B cell (primary cell): ENCODE measurements around the gene ATXN2L. TPM values are rescaled to one million over a fixed set of nuclear protein-coding genes. Genes with fewer than 3 reads are reported as not detected.

ENCODE experiments used
- ATAC-seq: fragments of 200-7000 bp; cut with Tn5 transposase; one replicate; pipeline ENCODE4 v1.10.0; 2021; ENCODE audit warnings: low read depth, mild to moderate bottlenecking, moderate number of reproducible peaks, moderate library complexity
- CTCF ChIA-PET: fragments of 350-600 bp; sonication (Branson Sonifier 250); formaldehyde crosslinking; loops from one replicate; lab custom pipeline; 2021; ENCODE audit warnings: antibody characterized with exemption, inconsistent platforms; lab: Charles Lee
- POLR2A ChIA-PET: fragments of 350-600 bp; sonication (Branson Sonifier 250); formaldehyde crosslinking; loops from one replicate; lab custom pipeline; 2021; ENCODE audit warnings: antibody characterized with exemption; lab: Charles Lee
- DNase-seq: peaks from one replicate; pipeline ENCODE4 v3.0.0; 2013
- H2AFZ ChIP-seq: 2 replicates; pipeline ENCODE4 v1.6.1; 2012; ENCODE audit warnings: mild to moderate bottlenecking, low read depth, low read length; ENCODE audit not compliant: insufficient read depth, poor library complexity, severe bottlenecking
- H3K27ac ChIP-seq, 2 donors: 1 replicate in 1 of 2; 2 replicates in 1 of 2; pipeline ENCODE4 v1.5.1; 2012 to 2013; ENCODE audit warnings: low read length in 2 of 2, mild to moderate bottlenecking in 2 of 2, moderate library complexity in 1 of 2
- H3K27me3 ChIP-seq, 4 experiments: fragments of 200-600 bp in 1 of 4; sonication (generic) in 1 of 4; replicated peaks in 1 of 4; 1 replicate in 2 of 4; 2 replicates in 2 of 4; pipeline versions ENCODE4 v1.6.1 to v1.7.0; 2013 to 2016; ENCODE audit warnings: low read length in 3 of 4, mild to moderate bottlenecking in 2 of 4, mixed read lengths in 1 of 4, moderate library complexity in 1 of 4; ENCODE audit not compliant: insufficient read depth in 4 of 4, control insufficient read depth in 3 of 4; ENCODE audit errors: control extremely low read depth in 1 of 4
- H3K36me3 ChIP-seq, 2 experiments: replicated peaks in 1 of 2; 1 replicate in 1 of 2; 2 replicates in 1 of 2; pipeline versions ENCODE4 v1.6.1 to v1.7.1; 2013; ENCODE audit warnings: low read length in 1 of 2; ENCODE audit not compliant: insufficient read depth in 2 of 2, control insufficient read depth in 1 of 2; ENCODE audit errors: control extremely low read depth in 1 of 2, extremely low read depth in 1 of 2
- H3K4me1 ChIP-seq, 2 donors: fragments of 200-600 bp in 1 of 2; sonication (generic) in 1 of 2; 1 replicate in 1 of 2; 2 replicates in 1 of 2; pipeline versions ENCODE4 v1.5.1 to v1.6.1; 2013 to 2017; ENCODE audit warnings: low read length in 2 of 2; ENCODE audit not compliant: control insufficient read depth in 2 of 2, insufficient read depth in 2 of 2
- H3K4me2 ChIP-seq: replicated peaks from 2 replicates; pipeline ENCODE3; 2012; ENCODE audit warnings: mild to moderate bottlenecking, low read depth, low read length; ENCODE audit not compliant: poor library complexity, severe bottlenecking
- H3K4me3 ChIP-seq, 5 experiments: fragments of 200-600 bp in 1 of 5; sonication (generic) in 1 of 5; 1 replicate in 3 of 5; 2 replicates in 2 of 5; pipeline versions ENCODE4 v1.5.1 to v1.7.0; 2011 to 2016; ENCODE audit warnings: low read length in 4 of 5, mild to moderate bottlenecking in 4 of 5, low read depth in 2 of 5, control low read depth in 1 of 5, moderate library complexity in 1 of 5; ENCODE audit not compliant: insufficient read depth in 1 of 5; ENCODE audit errors: control extremely low read depth in 1 of 5, extremely low read depth in 1 of 5
- H3K79me2 ChIP-seq: fragments of 200-600 bp; sonication (generic); one replicate; pipeline ENCODE4 v1.6.0; 2016; ENCODE audit warnings: low read length; ENCODE audit not compliant: control insufficient read depth, insufficient read depth
- H3K9ac ChIP-seq: fragments of 200-600 bp; sonication (generic); 2 replicates; pipeline ENCODE4 v1.6.1; 2017; ENCODE audit warnings: mild to moderate bottlenecking, low read length, moderate library complexity
- H3K9me3 ChIP-seq, 3 donors: one replicate each; pipeline versions ENCODE4 v1.6.1 to v1.7.1; 2013; ENCODE audit warnings: low read length in 2 of 3; ENCODE audit not compliant: control insufficient read depth in 2 of 3, insufficient read depth in 1 of 3; ENCODE audit errors: control extremely low read depth in 1 of 3
- H4K20me1 ChIP-seq: 2 replicates; pipeline ENCODE4 v1.6.0; 2012; ENCODE audit warnings: mild to moderate bottlenecking, low read length; ENCODE audit not compliant: insufficient read depth, control insufficient read depth, poor library complexity, severe bottlenecking
- H3K27ac Mint-ChIP-seq: one replicate; pipeline ENCODE4 v1.8.0; 2021; ENCODE audit warnings: mixed read lengths
- H3K27me3 Mint-ChIP-seq: one replicate; pipeline ENCODE4 v1.8.0; 2021; ENCODE audit warnings: mixed read lengths
- H3K4me1 Mint-ChIP-seq: one replicate; pipeline ENCODE4 v1.8.0; 2021; ENCODE audit warnings: mixed read lengths
- H3K4me3 Mint-ChIP-seq: one replicate; pipeline ENCODE4 v1.8.0; 2021; ENCODE audit warnings: mixed read lengths
- H3K9me3 Mint-ChIP-seq: one replicate; pipeline ENCODE4 v1.8.0; 2022; ENCODE audit warnings: mixed read lengths; ENCODE audit not compliant: insufficient read depth
- EZH2 ChIP-seq: IDR thresholded peaks from 2 replicates; pipeline ENCODE4 v1.6.1; 2012; ENCODE audit warnings: borderline replicate concordance, low read depth, mild to moderate bottlenecking, moderate library complexity, low read length; ENCODE audit not compliant: insufficient read depth, poor library complexity, severe bottlenecking
- WGBS: methylation state at CpG from one replicate; pipeline ENCODE4 v1.1.5; 2013; ENCODE audit warnings: missing lambda C conversion rate; ENCODE audit not compliant: insufficient coverage; 5-methylcytosine and 5-hydroxymethylcytosine counted together
- intact Hi-C: fragments of 100-400 bp; cut with micrococcal nuclease; formaldehyde crosslinking; loops from one replicate; pipeline ENCODE4 v1.10.0; 2022
- polyA plus RNA-seq: library from polyadenylated mRNA; depleted of rRNA; stranded (reverse); fragments of >200 nt; gene quantifications from 2 replicates; pipeline ENCODE4 v1.2.3, GENCODE V29; 2012
- total RNA-seq, 2 donors: library from RNA; stranded (reverse); fragments of 120-200 nt in 1 of 2; gene quantifications; 1 replicate in 1 of 2; 2 replicates in 1 of 2; pipeline versions ENCODE4 v1.2.3 to v1.2.4, GENCODE V29; 2013 to 2022
- TF ChIP-seq, protein P1 (sequence below): fragments of 200-600 bp; IDR thresholded peaks from one replicate; pipeline ENCODE4 v1.8.0; 2022; ENCODE audit warnings: antibody characterized with exemption, mild to moderate bottlenecking

The ATXN2L gene
- total and polyA plus RNA-seq, 2 donors (not counting 1 experiment from before 2014, with no cell fraction given), result 157 to 289 TPM

- peaks cover 28% of the 10 kb centered on the region for H3K4me1 Mint-ChIP-seq
- H3K9me3 Mint-ChIP-seq, result no peaks in the 10 kb centered on the region
- H3K9ac ChIP-seq, result peak overlapping the region; percentile 94
- H3K4me3 Mint-ChIP-seq, result peak overlapping the region; percentile 98
- H3K4me1 ChIP-seq, result peaks cover 19 to 23% of the 10 kb centered on the region in 2 donors
- H3K27me3 Mint-ChIP-seq, result no peaks in the 10 kb centered on the region
- peak overlapping the region; percentile 98 to 99 for H3K27ac ChIP-seq
- no peak for TF ChIP-seq EZH2
- TF ChIP-seq, protein P1, sequence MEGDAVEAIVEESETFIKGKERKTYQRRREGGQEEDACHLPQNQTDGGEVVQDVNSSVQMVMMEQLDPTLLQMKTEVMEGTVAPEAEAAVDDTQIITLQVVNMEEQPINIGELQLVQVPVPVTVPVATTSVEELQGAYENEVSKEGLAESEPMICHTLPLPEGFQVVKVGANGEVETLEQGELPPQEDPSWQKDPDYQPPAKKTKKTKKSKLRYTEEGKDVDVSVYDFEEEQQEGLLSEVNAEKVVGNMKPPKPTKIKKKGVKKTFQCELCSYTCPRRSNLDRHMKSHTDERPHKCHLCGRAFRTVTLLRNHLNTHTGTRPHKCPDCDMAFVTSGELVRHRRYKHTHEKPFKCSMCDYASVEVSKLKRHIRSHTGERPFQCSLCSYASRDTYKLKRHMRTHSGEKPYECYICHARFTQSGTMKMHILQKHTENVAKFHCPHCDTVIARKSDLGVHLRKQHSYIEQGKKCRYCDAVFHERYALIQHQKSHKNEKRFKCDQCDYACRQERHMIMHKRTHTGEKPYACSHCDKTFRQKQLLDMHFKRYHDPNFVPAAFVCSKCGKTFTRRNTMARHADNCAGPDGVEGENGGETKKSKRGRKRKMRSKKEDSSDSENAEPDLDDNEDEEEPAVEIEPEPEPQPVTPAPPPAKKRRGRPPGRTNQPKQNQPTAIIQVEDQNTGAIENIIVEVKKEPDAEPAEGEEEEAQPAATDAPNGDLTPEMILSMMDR, result no peak
- peaks cover 39% of the 10 kb centered on the region for H4K20me1 ChIP-seq
- H3K79me2 ChIP-seq, result peaks cover 60% of the 10 kb centered on the region
- POLR2A ChIA-PET, result interaction anchor here (0.6 to 1.9 kb wide), 15 partner anchors 16 to 1706 kb away, joined by 3 to 23 read pairs (median 7); partner anchors contain the start of genes CD19, NFATC2IP, RABEP2 and SH2B1
- CTCF ChIA-PET, result interaction anchor here (1.2 to 3.1 kb wide), 3 partner anchors 23 to 121 kb away, joined by 6 to 18 read pairs (median 8); partner anchors contain the start of genes CD19 and TUFM
- DNase-seq (no peak), ATAC-seq (no peak)
- H2AFZ ChIP-seq, result peak overlapping the region; percentile 82
- H3K4me3 ChIP-seq, result peak overlapping the region; percentile 25 to 95 (median 87)
- no peaks in the 10 kb centered on the region for H3K9me3 ChIP-seq
- peak overlapping the region; percentile 97 for H3K27ac Mint-ChIP-seq
- H3K27me3 ChIP-seq, result no peaks in the 10 kb centered on the region
- under 1% methylated on average over 62 of the region's 62 CpGs for WGBS
- peaks cover 0 to 35% of the 10 kb centered on the region in 2 experiments for H3K36me3 ChIP-seq
- intact Hi-C loops, result loop anchor here (1.0 kb wide), 1 partner anchor 122 kb away; no protein-coding TSS in a partner anchor
- H3K4me2 ChIP-seq, result peak overlapping the region; percentile 81
Observed at GRCh38 chr16:28823291-28823872, 583 bp downstream of the ATXN2L start.
